H1 (cell line): Measurements from ENCODE around the gene C4B. TPM values are rescaled to one million over a fixed set of nuclear protein-coding genes. Genes with fewer than 3 reads are reported as not detected.
"Not testable (repeated sequence)": the region's sequence is repeated elsewhere in the genome, so short reads cannot be mapped to it uniquely, and the experiment has no call there.

Experiments used
- CTCF ChIA-PET: fragments of 300-600 bp; sonication (Branson Sonifier 250); formaldehyde crosslinking; loops from one replicate; lab custom pipeline; 2021; ENCODE audit not compliant: partially characterized antibody; lab: Charles Lee
- POLR2A ChIA-PET: fragments of 300-600 bp; sonication (Branson Sonifier 250); formaldehyde crosslinking; loops from one replicate; lab custom pipeline; 2021; ENCODE audit warnings: inconsistent platforms; ENCODE audit not compliant: partially characterized antibody; lab: Charles Lee
- DNase-seq, 2 experiments: peaks; one replicate each; pipeline versions ENCODE4 v3.0.0 to v3.0.0-alpha.2; 2010 to 2022; ENCODE audit warnings: low spot score in 2 of 2, low read depth in 1 of 2, mixed read lengths in 1 of 2
- FAIRE-seq: peaks from 2 replicates; lab custom pipeline; 2011; peaks lifted over from hg19 to GRCh38; lab: Jason Lieb, UNC
- H2AFZ ChIP-seq: 2 replicates; pipeline ENCODE4 v1.8.1; 2012; ENCODE audit warnings: low read length, inconsistent platforms
- H2AK5ac ChIP-seq: 2 replicates; pipeline ENCODE4 v1.6.1; 2013; ENCODE audit warnings: low read depth, low read length
- H2BK120ac ChIP-seq: replicated peaks from 2 replicates; pipeline ENCODE3; 2013; ENCODE audit warnings: low read depth, low read length, inconsistent platforms
- H2BK12ac ChIP-seq: 2 replicates; pipeline ENCODE4 v1.6.1; 2013; ENCODE audit warnings: low read depth, low read length
- H2BK15ac ChIP-seq: 2 replicates; pipeline ENCODE4 v1.6.1; 2013; ENCODE audit warnings: low read length
- H2BK20ac ChIP-seq: 2 replicates; pipeline ENCODE4 v1.6.1; 2013; ENCODE audit warnings: low read length
- H2BK5ac ChIP-seq: 2 replicates; pipeline ENCODE4 v1.6.1; 2013; ENCODE audit warnings: low read depth, low read length
- H3K14ac ChIP-seq: 2 replicates; pipeline ENCODE4 v1.6.1; 2013; ENCODE audit warnings: inconsistent platforms; ENCODE audit not compliant: insufficient read length
- H3K18ac ChIP-seq: 2 replicates; pipeline ENCODE4 v1.6.1; 2013; ENCODE audit warnings: low read length; ENCODE audit errors: extremely low read depth
- H3K23ac ChIP-seq: 2 replicates; pipeline ENCODE4 v1.6.1; 2013; ENCODE audit warnings: inconsistent platforms; ENCODE audit not compliant: insufficient read length
- H3K23me2 ChIP-seq: 2 replicates; pipeline ENCODE4 v1.6.1; 2013; ENCODE audit warnings: low read depth, low read length
- H3K27ac ChIP-seq: 2 replicates; pipeline ENCODE4 v1.6.1; 2011; ENCODE audit warnings: low read depth, low read length, inconsistent platforms
- H3K27me3 ChIP-seq, 4 experiments: replicated peaks in 1 of 4; 1 replicate in 1 of 4; 2 replicates in 3 of 4; pipeline versions ENCODE4 v1.6.1 to v1.8.1; 2011 to 2013; ENCODE audit warnings: low read length in 3 of 4, mild to moderate bottlenecking in 3 of 4, inconsistent platforms in 2 of 4, mixed read lengths in 2 of 4, moderate library complexity in 1 of 4; ENCODE audit not compliant: control insufficient read depth in 3 of 4, insufficient read depth in 3 of 4; ENCODE audit errors: extremely low read depth in 1 of 4
- H3K36me3 ChIP-seq, 4 experiments: 2 replicates each; pipeline versions ENCODE4 v1.6.1 to v1.8.1; 2011 to 2013; ENCODE audit warnings: mild to moderate bottlenecking in 4 of 4, low read length in 3 of 4, moderate library complexity in 2 of 4, control low read depth in 1 of 4, inconsistent platforms in 1 of 4; ENCODE audit not compliant: insufficient read depth in 4 of 4, control insufficient read depth in 2 of 4
- H3K4ac ChIP-seq: replicated peaks from 2 replicates; pipeline ENCODE3; 2013; ENCODE audit warnings: low read length, low read depth, mixed read lengths, inconsistent platforms; ENCODE audit not compliant: insufficient read length
- H3K4me1 ChIP-seq, 4 experiments: replicated peaks in 1 of 4; 1 replicate in 1 of 4; 2 replicates in 3 of 4; pipeline versions ENCODE4 v1.6.1 to v1.8.1; 2011 to 2013; ENCODE audit warnings: low read length in 3 of 4, inconsistent platforms in 2 of 4, mixed read lengths in 1 of 4; ENCODE audit not compliant: insufficient read depth in 4 of 4, control insufficient read depth in 3 of 4
- H3K4me2 ChIP-seq, 2 experiments: 2 replicates each; pipeline versions ENCODE4 v1.6.1 to v1.8.1; 2011 to 2013; ENCODE audit warnings: low read depth in 2 of 2, low read length in 2 of 2, control low read depth in 1 of 2, inconsistent platforms in 1 of 2, mild to moderate bottlenecking in 1 of 2; ENCODE audit not compliant: insufficient read depth in 1 of 2
- H3K4me3 ChIP-seq, 4 experiments: fragments of 200-600, 300-600 bp in 1 of 4; sonication (generic), shearing (Covaris generic), sonication (Bioruptor Twin) in 1 of 4; 2 replicates each; pipeline versions ENCODE4 v1.5.1 to v1.8.1; 2011 to 2016; ENCODE audit warnings: low read length in 4 of 4, low read depth in 3 of 4, control low read depth in 2 of 4, inconsistent platforms in 2 of 4, mild to moderate bottlenecking in 2 of 4, mixed read lengths in 1 of 4, moderate library complexity in 1 of 4; ENCODE audit not compliant: insufficient read depth in 2 of 4; ENCODE audit errors: extremely low read depth in 1 of 4
- H3K56ac ChIP-seq: replicated peaks from 2 replicates; pipeline ENCODE3; 2013; ENCODE audit warnings: low read depth, mild to moderate bottlenecking, mixed read lengths, low read length, inconsistent platforms; ENCODE audit not compliant: insufficient read length
- H3K79me1 ChIP-seq: 2 replicates; pipeline ENCODE4 v1.6.1; 2013; ENCODE audit warnings: low read depth, low read length, control low read depth
- H3K79me2 ChIP-seq, 2 experiments: 2 replicates each; pipeline versions ENCODE4 v1.6.1 to v1.8.1; 2012 to 2013; ENCODE audit warnings: low read length in 2 of 2, mild to moderate bottlenecking in 2 of 2, inconsistent platforms in 1 of 2; ENCODE audit not compliant: insufficient read depth in 2 of 2, control insufficient read depth in 1 of 2
- H3K9ac ChIP-seq, 4 experiments: replicated peaks in 1 of 4; 1 replicate in 1 of 4; 2 replicates in 3 of 4; pipeline versions ENCODE4 v1.6.1 to v1.8.1; 2011 to 2013; ENCODE audit warnings: low read depth in 3 of 4, low read length in 3 of 4, control low read depth in 2 of 4, mild to moderate bottlenecking in 2 of 4, moderate library complexity in 2 of 4, inconsistent platforms in 1 of 4; ENCODE audit errors: extremely low read depth in 1 of 4
- H3K9me3 ChIP-seq, 2 experiments: 2 replicates each; pipeline versions ENCODE4 v1.6.1 to v1.8.1; 2012 to 2013; ENCODE audit warnings: mild to moderate bottlenecking in 2 of 2, moderate library complexity in 2 of 2, control low read depth in 1 of 2, inconsistent platforms in 1 of 2, low read depth in 1 of 2, low read length in 1 of 2, mixed read lengths in 1 of 2; ENCODE audit not compliant: insufficient read depth in 2 of 2
- H4K20me1 ChIP-seq, 2 experiments: replicated peaks in 1 of 2; 2 replicates each; pipeline versions ENCODE3 to v1.8.1; 2011 to 2013; ENCODE audit warnings: inconsistent platforms in 2 of 2, low read length in 2 of 2, mild to moderate bottlenecking in 1 of 2; ENCODE audit not compliant: insufficient read depth in 2 of 2, control insufficient read depth in 1 of 2
- H4K5ac ChIP-seq: 2 replicates; pipeline ENCODE4 v1.6.1; 2013; ENCODE audit warnings: low read length, low read depth, mixed read lengths, inconsistent platforms; ENCODE audit not compliant: insufficient read length
- H4K8ac ChIP-seq: 2 replicates; pipeline ENCODE4 v1.8.0; 2013; ENCODE audit warnings: mild to moderate bottlenecking, moderate library complexity, low read length, inconsistent platforms; ENCODE audit not compliant: insufficient read depth; ENCODE audit errors: extremely low read depth
- H4K91ac ChIP-seq: replicated peaks from 2 replicates; pipeline ENCODE3; 2013; ENCODE audit warnings: low read length, mixed read lengths, inconsistent platforms; ENCODE audit not compliant: insufficient read length
- WGBS, 2 experiments: shearing (Covaris generic) in 1 of 2; methylation state at CpG; one replicate each; pipeline versions ENCODE4 v1.1.6 to v1.1.7; 2013 to 2015; ENCODE audit warnings: low lambda C conversion rate in 2 of 2, mixed read lengths in 2 of 2, inconsistent platforms in 1 of 2, low coverage in 1 of 2, missing lambda C conversion rate in 1 of 2; ENCODE audit not compliant: insufficient replicate concordance in 2 of 2, insufficient coverage in 1 of 2, insufficient read length in 1 of 2; ENCODE audit errors: extremely low coverage in 1 of 2, missing lambda C conversion rate in 1 of 2; 5-methylcytosine and 5-hydroxymethylcytosine counted together
- polyA plus RNA-seq, 7 experiments: library from polyadenylated mRNA; depleted of rRNA in 3 of 7; stranded (reverse) in 5 of 7; unstranded in 2 of 7; fragments of >200 nt in 5 of 7; fragments of 200-250 nt in 2 of 7; gene quantifications; 1 replicate in 5 of 7; 2 replicates in 1 of 7; 4 replicates in 1 of 7; pipeline versions ENCODE4 v1.2.1 to v1.2.3, GENCODE V29; 2011 to 2013; ENCODE audit warnings: missing spikeins in 2 of 7, mixed read lengths in 2 of 7
- total RNA-seq: library from RNA; stranded (reverse); fragmentation: NEBNext Ultra II Directional; extraction: Animal tissue kit (Norgen Biotek cat#: 25700); gene quantifications from 2 replicates; pipeline ENCODE4 v1.2.1, GENCODE V29; 2021

The C4B gene
- total and polyA plus RNA-seq, 2 of the 8 experiments (the other 6 are each of a cell fraction or from before 2014, with no cell fraction given): 0.74 to 3.5 TPM

DNA sequence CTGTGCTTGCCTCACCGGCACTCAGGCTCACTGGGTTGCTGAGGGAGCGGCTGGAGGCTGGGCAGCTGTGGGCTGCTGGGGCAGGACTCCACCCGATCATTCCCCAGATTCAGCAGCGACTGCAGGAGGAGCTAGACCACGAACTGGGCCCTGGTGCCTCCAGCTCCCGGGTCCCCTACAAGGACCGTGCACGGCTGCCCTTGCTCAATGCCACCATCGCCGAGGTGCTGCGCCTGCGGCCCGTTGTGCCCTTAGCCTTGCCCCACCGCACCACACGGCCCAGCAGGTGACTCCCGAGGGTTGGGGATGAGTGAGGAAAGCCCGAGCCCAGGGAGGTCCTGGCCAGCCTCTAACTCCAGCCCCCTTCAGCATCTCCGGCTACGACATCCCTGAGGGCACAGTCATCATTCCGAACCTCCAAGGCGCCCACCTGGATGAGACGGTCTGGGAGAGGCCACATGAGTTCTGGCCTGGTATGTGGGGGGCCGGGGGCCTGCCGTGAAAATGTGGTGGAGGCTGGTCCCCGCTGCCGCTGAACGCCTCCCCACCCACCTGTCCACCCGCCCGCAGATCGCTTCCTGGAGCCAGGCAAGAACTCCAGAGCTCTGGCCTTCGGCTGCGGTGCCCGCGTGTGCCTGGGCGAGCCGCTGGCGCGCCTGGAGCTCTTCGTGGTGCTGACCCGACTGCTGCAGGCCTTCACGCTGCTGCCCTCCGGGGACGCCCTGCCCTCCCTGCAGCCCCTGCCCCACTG, 25.9 kb downstream of the C4B start:
- H4K20me1 ChIP-seq, H3K9me3 ChIP-seq, H3K27me3 ChIP-seq, H3K4me3 ChIP-seq, H3K79me2 ChIP-seq, H3K18ac ChIP-seq, H4K5ac ChIP-seq, H3K23me2 ChIP-seq, H4K91ac ChIP-seq, H3K56ac ChIP-seq, H3K79me1 ChIP-seq, FAIRE-seq, H2BK12ac ChIP-seq, H3K4me1 ChIP-seq, H2BK15ac ChIP-seq, H2BK120ac ChIP-seq, H3K23ac ChIP-seq, H3K27ac ChIP-seq, H3K4me2 ChIP-seq, CTCF ChIA-PET, H2BK20ac ChIP-seq, H4K8ac ChIP-seq, H2AK5ac ChIP-seq, DNase-seq, H3K4ac ChIP-seq, POLR2A ChIA-PET, H3K9ac ChIP-seq, H2AFZ ChIP-seq, H3K36me3 ChIP-seq, H2BK5ac ChIP-seq, H3K14ac ChIP-seq: not testable (repeated sequence)
- whole genome bisulfite sequencing, 2 experiments: 96% methylated on average over 12 of the region's 43 CpGs; no CpG with 5 or more reads in 1 of the 2 experiments

- H3K4ac ChIP-seq, H3K79me2 ChIP-seq, H3K9ac ChIP-seq, H3K4me1 ChIP-seq, H2AFZ ChIP-seq, H2BK20ac ChIP-seq, H2BK120ac ChIP-seq, H3K56ac ChIP-seq, H4K8ac ChIP-seq, H2AK5ac ChIP-seq, H2BK5ac ChIP-seq, H3K4me2 ChIP-seq, DNase-seq, H3K14ac ChIP-seq, H3K27ac ChIP-seq, H3K18ac ChIP-seq, H3K36me3 ChIP-seq, H2BK15ac ChIP-seq, H2BK12ac ChIP-seq, H4K5ac ChIP-seq, CTCF ChIA-PET, H3K23ac ChIP-seq, H3K4me3 ChIP-seq, H3K23me2 ChIP-seq, H3K9me3 ChIP-seq, H4K20me1 ChIP-seq, FAIRE-seq, POLR2A ChIA-PET, H3K79me1 ChIP-seq, H3K27me3 ChIP-seq, H4K91ac ChIP-seq: not testable (repeated sequence)
- 100% methylated on average over 5 of the region's 13 CpGs; no CpG with 5 or more reads in 1 of the 2 experiments for WGBS, 2 experiments
Observed at GRCh38 chr6:32041050-32041321, 26.4 kb downstream of the C4B start.
